T-cell (primary cell): Measurements from ENCODE around the gene MYF5. TPM values are rescaled to one million over a fixed set of nuclear protein-coding genes. Genes with fewer than 3 reads are reported as not detected.

Source experiments
- ATAC-seq, 4 experiments: fragments of 200-7000 bp in 3 of 4; fragments of 150-1000 bp in 1 of 4; cut with Tn5 transposase; replicated peaks in 1 of 4; 1 replicate in 3 of 4; 2 replicates in 1 of 4; pipeline ENCODE4 v1.10.0; 2021; ENCODE audit warnings: moderate library complexity in 3 of 4, mild to moderate bottlenecking in 2 of 4, moderate number of reproducible peaks in 1 of 4
- CTCF ChIA-PET, 2 donors: fragments of 300-600 bp; sonication (Branson Sonifier 250); formaldehyde crosslinking; loops; one replicate each; lab custom pipeline; 2022; ENCODE audit warnings: antibody characterized with exemption in 2 of 2; lab: Charles Lee
- POLR2A ChIA-PET, 2 donors: fragments of 300-600 bp; sonication (Branson Sonifier 250); formaldehyde crosslinking; loops; one replicate each; lab custom pipeline; 2022; ENCODE audit warnings: antibody characterized with exemption in 2 of 2; lab: Charles Lee
- DNase-seq, 35 experiments: peaks; one replicate each; pipeline versions ENCODE4 v3.0.0 to v3.0.0-alpha.2; 2013 to 2023
- H3K27ac ChIP-seq: one replicate; pipeline ENCODE4 v1.5.1; 2013; ENCODE audit warnings: low read length
- H3K27me3 ChIP-seq, 2 experiments: replicated peaks in 1 of 2; 1 replicate in 1 of 2; 2 replicates in 1 of 2; pipeline versions ENCODE4 v1.6.1 to v1.7.0; 2013; ENCODE audit warnings: low read length in 1 of 2, mixed read lengths in 1 of 2; ENCODE audit not compliant: control insufficient read depth in 2 of 2, insufficient read depth in 2 of 2; ENCODE audit errors: extremely low read depth in 1 of 2
- H3K36me3 ChIP-seq, 2 donors: 1 replicate in 1 of 2; 2 replicates in 1 of 2; pipeline versions ENCODE4 v1.6.1 to v1.7.0; 2013; ENCODE audit warnings: low read length in 1 of 2; ENCODE audit not compliant: control insufficient read depth in 2 of 2, insufficient read depth in 1 of 2; ENCODE audit errors: extremely low read depth in 1 of 2
- H3K4me1 ChIP-seq, 2 experiments: 1 replicate in 1 of 2; 2 replicates in 1 of 2; pipeline versions ENCODE4 v1.6.1 to v1.7.0; 2013; ENCODE audit warnings: low read length in 2 of 2, mixed read lengths in 1 of 2; ENCODE audit not compliant: insufficient read depth in 2 of 2, control insufficient read depth in 1 of 2; ENCODE audit errors: extremely low read depth in 1 of 2
- H3K4me3 ChIP-seq, 2 donors: 1 replicate in 1 of 2; 2 replicates in 1 of 2; pipeline versions ENCODE4 v1.5.1 to v1.7.0; 2013; ENCODE audit warnings: mild to moderate bottlenecking in 2 of 2, low read length in 1 of 2, moderate library complexity in 1 of 2; ENCODE audit not compliant: control insufficient read depth in 1 of 2; ENCODE audit errors: extremely low read depth in 1 of 2
- H3K9me3 ChIP-seq: 2 replicates; pipeline ENCODE4 v1.7.0; 2013
- H3K27ac Mint-ChIP-seq, 2 donors: one replicate each; pipeline ENCODE4 v1.8.0; 2020 to 2021; ENCODE audit warnings: mild to moderate bottlenecking in 2 of 2, mixed read lengths in 2 of 2
- H3K27me3 Mint-ChIP-seq, 2 donors: one replicate each; pipeline ENCODE4 v1.8.0; 2021 to 2022; ENCODE audit warnings: mixed read lengths in 2 of 2
- H3K36me3 Mint-ChIP-seq: one replicate; pipeline ENCODE4 v1.8.0; 2021; ENCODE audit warnings: mixed read lengths
- H3K4me1 Mint-ChIP-seq, 3 donors: one replicate each; pipeline ENCODE4 v1.8.0; 2020 to 2022; ENCODE audit warnings: mixed read lengths in 3 of 3, mild to moderate bottlenecking in 1 of 3
- H3K4me3 Mint-ChIP-seq, 3 donors: one replicate each; pipeline ENCODE4 v1.8.0; 2020 to 2022; ENCODE audit warnings: mild to moderate bottlenecking in 3 of 3, mixed read lengths in 3 of 3, moderate library complexity in 3 of 3
- H3K9me3 Mint-ChIP-seq, 3 donors: one replicate each; pipeline ENCODE4 v1.8.0; 2020 to 2022; ENCODE audit warnings: mixed read lengths in 3 of 3
- WGBS: methylation state at CpG from one replicate; pipeline ENCODE4 v1.1.5; 2013; ENCODE audit warnings: missing lambda C conversion rate; ENCODE audit not compliant: insufficient coverage; 5-methylcytosine and 5-hydroxymethylcytosine counted together
- total RNA-seq, 35 experiments: library from RNA in 6 of 35; stranded (reverse) in 6 of 35; fragments of 120-200 nt in 1 of 35; gene quantifications; one replicate each; pipeline versions ENCODE4 v1.2.1 to v1.2.4 and lab custom pipeline; 2013 to 2026

Gene MYF5
- total RNA-seq, 5 donors from 2014 or later (not counting 1 experiment from before 2014, with no cell fraction given), result not detected

- Histone ChIP-seq H3K9me3 (no peaks in the 10 kb centered on the region), H3K4me3 (no peak overlapping the region), H3K27ac (no peak overlapping the region), H3K4me1 (no peaks in the 10 kb centered on the region), H3K36me3 (no peaks in the 10 kb centered on the region), H3K27me3 (peaks cover 0 to 2% of the 10 kb centered on the region in 2 experiments)
- Mint-ChIP-seq H3K27ac (no peak overlapping the region), H3K27me3 (no peaks in the 10 kb centered on the region), H3K36me3 (no peaks in the 10 kb centered on the region), H3K9me3 (peaks cover 0 to 11% (median 5%) of the 10 kb centered on the region in 3 donors), H3K4me3 (no peak overlapping the region), H3K4me1 (no peaks in the 10 kb centered on the region)
- DNase-seq (no peak), ATAC-seq (no peak)
- CTCF ChIA-PET, result interaction anchor here in 1 of 2 donors (0.6 kb wide), 1 partner anchor 26 kb away, joined by 4 read pairs; no protein-coding TSS in a partner anchor
- 71% methylated on average over 1 of the region's 2 CpGs for WGBS
- POLR2A ChIA-PET, result no interaction called here
Observed at GRCh38 chr12:80749456-80749855, 32.7 kb downstream of the MYF5 start.

- Mint-ChIP-seq H3K4me1 (no peaks in the 10 kb centered on the region), H3K4me3 (no peak overlapping the region), H3K27ac (no peak overlapping the region), H3K27me3 (no peaks in the 10 kb centered on the region), H3K36me3 (no peaks in the 10 kb centered on the region), H3K9me3 (peaks cover 4 to 18% (median 6%) of the 10 kb centered on the region in 3 donors)
- ATAC-seq, result no peak
- ChIA-PET POLR2A (no interaction called here), CTCF (no interaction called here)
- Histone ChIP-seq H3K4me1 (no peaks in the 10 kb centered on the region), H3K27ac (no peak overlapping the region), H3K4me3 (no peak overlapping the region), H3K9me3 (no peaks in the 10 kb centered on the region), H3K36me3 (no peaks in the 10 kb centered on the region), H3K27me3 (no peaks in the 10 kb centered on the region)
- no peak for DNase-seq
Observed at GRCh38 chr12:80752464-80752863, 35.8 kb downstream of the MYF5 start.

- H3K9me3 ChIP-seq, result no peaks in the 10 kb centered on the region
- no peak overlapping the region for H3K27ac ChIP-seq
- no peaks in the 10 kb centered on the region for H3K36me3 Mint-ChIP-seq
- ATAC-seq, result no peak
- no CpG with 5 or more reads among the region's 3 CpGs for WGBS
- H3K4me3 Mint-ChIP-seq, result no peak overlapping the region
- no peaks in the 10 kb centered on the region for H3K4me1 Mint-ChIP-seq
- no peak for DNase-seq
- POLR2A ChIA-PET, result no interaction called here
- no peak overlapping the region for H3K4me3 ChIP-seq
- CTCF ChIA-PET, result no interaction called here
- no peaks in the 10 kb centered on the region for H3K27me3 Mint-ChIP-seq
- no peaks in the 10 kb centered on the region for H3K27me3 ChIP-seq
- no peaks in the 10 kb centered on the region for H3K4me1 ChIP-seq
- no peaks in the 10 kb centered on the region for H3K36me3 ChIP-seq
- peaks cover 4 to 18% (median 6%) of the 10 kb centered on the region in 3 donors for H3K9me3 Mint-ChIP-seq
- no peak overlapping the region for H3K27ac Mint-ChIP-seq
Observed at GRCh38 chr12:80754274-80754673, 37.6 kb downstream of the MYF5 start.

- Mint-ChIP-seq H3K4me3 (no peak overlapping the region), H3K27ac (no peak overlapping the region), H3K9me3 (peaks cover 4 to 18% (median 6%) of the 10 kb centered on the region in 3 donors), H3K27me3 (no peaks in the 10 kb centered on the region), H3K36me3 (no peaks in the 10 kb centered on the region), H3K4me1 (no peaks in the 10 kb centered on the region)
- H3K36me3 ChIP-seq, result no peaks in the 10 kb centered on the region
- ChIA-PET CTCF (no interaction called here), POLR2A (no interaction called here)
- DNase-seq, result no peak
- H3K9me3 ChIP-seq, result no peaks in the 10 kb centered on the region
- WGBS, result no CpG with 5 or more reads among the region's 1 CpG
- no peak overlapping the region for H3K27ac ChIP-seq
- H3K4me3 ChIP-seq, result no peak overlapping the region
- no peaks in the 10 kb centered on the region for H3K27me3 ChIP-seq
- no peak for ATAC-seq
- no peaks in the 10 kb centered on the region for H3K4me1 ChIP-seq
Observed at GRCh38 chr12:80756875-80757274, 40.2 kb downstream of the MYF5 start.

- no peaks in the 10 kb centered on the region for H3K9me3 ChIP-seq
- no peak overlapping the region for H3K4me3 ChIP-seq
- Mint-ChIP-seq H3K9me3 (peaks cover 0 to 6% (median 0%) of the 10 kb centered on the region in 3 donors), H3K36me3 (no peaks in the 10 kb centered on the region), H3K27ac (no peak overlapping the region), H3K27me3 (no peaks in the 10 kb centered on the region), H3K4me3 (no peak overlapping the region), H3K4me1 (no peaks in the 10 kb centered on the region)
- ATAC-seq (no peak), DNase-seq (no peak)
- ChIA-PET POLR2A (no interaction called here), CTCF (no interaction called here)
- H3K27me3 ChIP-seq, result no peaks in the 10 kb centered on the region
- H3K36me3 ChIP-seq, result no peaks in the 10 kb centered on the region
- WGBS, result 58% methylated on average over 3 of the region's 5 CpGs
- no peak overlapping the region for H3K27ac ChIP-seq
- H3K4me1 ChIP-seq, result no peaks in the 10 kb centered on the region
Observed at GRCh38 chr12:80761838-80762237, 45.1 kb downstream of the MYF5 start.

- Mint-ChIP-seq H3K4me3 (no peak overlapping the region), H3K4me1 (no peaks in the 10 kb centered on the region), H3K27me3 (no peaks in the 10 kb centered on the region), H3K27ac (no peak overlapping the region), H3K9me3 (peaks cover 0 to 8% (median 3%) of the 10 kb centered on the region in 3 donors), H3K36me3 (no peaks in the 10 kb centered on the region)
- Histone ChIP-seq H3K36me3 (no peaks in the 10 kb centered on the region), H3K4me1 (no peaks in the 10 kb centered on the region), H3K27me3 (no peaks in the 10 kb centered on the region), H3K27ac (no peak overlapping the region), H3K9me3 (no peaks in the 10 kb centered on the region), H3K4me3 (no peak overlapping the region)
- ChIA-PET CTCF (no interaction called here), POLR2A (no interaction called here)
- ATAC-seq, result no peak
- DNase-seq, result no peak
- no CpG with 5 or more reads among the region's 4 CpGs for WGBS
Observed at GRCh38 chr12:80763874-80764273, 47.2 kb downstream of the MYF5 start.

GRCh38 chr12:80766210-80766609, 49.5 kb downstream of the MYF5 start:
- ChIA-PET POLR2A (no interaction called here), CTCF (no interaction called here)
- Mint-ChIP-seq H3K27ac (no peak overlapping the region), H3K36me3 (no peaks in the 10 kb centered on the region), H3K27me3 (no peaks in the 10 kb centered on the region), H3K4me3 (no peak overlapping the region), H3K9me3 (peaks cover 0 to 8% (median 3%) of the 10 kb centered on the region in 3 donors), H3K4me1 (no peaks in the 10 kb centered on the region)
- no CpG with 5 or more reads among the region's 1 CpG for WGBS
- ATAC-seq (no peak), DNase-seq (no peak)
- H3K27ac ChIP-seq, result no peak overlapping the region
- no peaks in the 10 kb centered on the region for H3K9me3 ChIP-seq
- H3K4me1 ChIP-seq, result no peaks in the 10 kb centered on the region
- no peak overlapping the region for H3K4me3 ChIP-seq
- no peaks in the 10 kb centered on the region for H3K36me3 ChIP-seq
- no peaks in the 10 kb centered on the region for H3K27me3 ChIP-seq
